T-cell (primary cell): ENCODE results near the gene GJB4. TPM values are rescaled to one million over a fixed set of nuclear protein-coding genes. Genes with fewer than 3 reads are reported as not detected.
"Not testable (repeated sequence)": the region's sequence is repeated elsewhere in the genome, so short reads cannot be mapped to it uniquely, and the experiment has no call there.

ENCODE experiments used
- ATAC-seq, 4 experiments: fragments of 200-7000 bp in 3 of 4; fragments of 150-1000 bp in 1 of 4; cut with Tn5 transposase; replicated peaks in 1 of 4; 1 replicate in 3 of 4; 2 replicates in 1 of 4; pipeline ENCODE4 v1.10.0; 2021; ENCODE audit warnings: moderate library complexity in 3 of 4, mild to moderate bottlenecking in 2 of 4, moderate number of reproducible peaks in 1 of 4
- CTCF ChIA-PET, 2 donors: fragments of 300-600 bp; sonication (Branson Sonifier 250); formaldehyde crosslinking; loops; one replicate each; lab custom pipeline; 2022; ENCODE audit warnings: antibody characterized with exemption in 2 of 2; lab: Charles Lee
- POLR2A ChIA-PET, 2 donors: fragments of 300-600 bp; sonication (Branson Sonifier 250); formaldehyde crosslinking; loops; one replicate each; lab custom pipeline; 2022; ENCODE audit warnings: antibody characterized with exemption in 2 of 2; lab: Charles Lee
- DNase-seq, 35 experiments: peaks; one replicate each; pipeline versions ENCODE4 v3.0.0 to v3.0.0-alpha.2; 2013 to 2023
- H3K27ac ChIP-seq: one replicate; pipeline ENCODE4 v1.5.1; 2013; ENCODE audit warnings: low read length
- H3K27me3 ChIP-seq, 2 experiments: replicated peaks in 1 of 2; 1 replicate in 1 of 2; 2 replicates in 1 of 2; pipeline versions ENCODE4 v1.6.1 to v1.7.0; 2013; ENCODE audit warnings: low read length in 1 of 2, mixed read lengths in 1 of 2; ENCODE audit not compliant: control insufficient read depth in 2 of 2, insufficient read depth in 2 of 2; ENCODE audit errors: extremely low read depth in 1 of 2
- H3K36me3 ChIP-seq, 2 donors: 1 replicate in 1 of 2; 2 replicates in 1 of 2; pipeline versions ENCODE4 v1.6.1 to v1.7.0; 2013; ENCODE audit warnings: low read length in 1 of 2; ENCODE audit not compliant: control insufficient read depth in 2 of 2, insufficient read depth in 1 of 2; ENCODE audit errors: extremely low read depth in 1 of 2
- H3K4me1 ChIP-seq, 2 experiments: 1 replicate in 1 of 2; 2 replicates in 1 of 2; pipeline versions ENCODE4 v1.6.1 to v1.7.0; 2013; ENCODE audit warnings: low read length in 2 of 2, mixed read lengths in 1 of 2; ENCODE audit not compliant: insufficient read depth in 2 of 2, control insufficient read depth in 1 of 2; ENCODE audit errors: extremely low read depth in 1 of 2
- H3K4me3 ChIP-seq, 2 donors: 1 replicate in 1 of 2; 2 replicates in 1 of 2; pipeline versions ENCODE4 v1.5.1 to v1.7.0; 2013; ENCODE audit warnings: mild to moderate bottlenecking in 2 of 2, low read length in 1 of 2, moderate library complexity in 1 of 2; ENCODE audit not compliant: control insufficient read depth in 1 of 2; ENCODE audit errors: extremely low read depth in 1 of 2
- H3K9me3 ChIP-seq: 2 replicates; pipeline ENCODE4 v1.7.0; 2013
- H3K27ac Mint-ChIP-seq, 2 donors: one replicate each; pipeline ENCODE4 v1.8.0; 2020 to 2021; ENCODE audit warnings: mild to moderate bottlenecking in 2 of 2, mixed read lengths in 2 of 2
- H3K27me3 Mint-ChIP-seq, 2 donors: one replicate each; pipeline ENCODE4 v1.8.0; 2021 to 2022; ENCODE audit warnings: mixed read lengths in 2 of 2
- H3K36me3 Mint-ChIP-seq: one replicate; pipeline ENCODE4 v1.8.0; 2021; ENCODE audit warnings: mixed read lengths
- H3K4me1 Mint-ChIP-seq, 3 donors: one replicate each; pipeline ENCODE4 v1.8.0; 2020 to 2022; ENCODE audit warnings: mixed read lengths in 3 of 3, mild to moderate bottlenecking in 1 of 3
- H3K4me3 Mint-ChIP-seq, 3 donors: one replicate each; pipeline ENCODE4 v1.8.0; 2020 to 2022; ENCODE audit warnings: mild to moderate bottlenecking in 3 of 3, mixed read lengths in 3 of 3, moderate library complexity in 3 of 3
- H3K9me3 Mint-ChIP-seq, 3 donors: one replicate each; pipeline ENCODE4 v1.8.0; 2020 to 2022; ENCODE audit warnings: mixed read lengths in 3 of 3
- WGBS: methylation state at CpG from one replicate; pipeline ENCODE4 v1.1.5; 2013; ENCODE audit warnings: missing lambda C conversion rate; ENCODE audit not compliant: insufficient coverage; 5-methylcytosine and 5-hydroxymethylcytosine counted together
- total RNA-seq, 35 experiments: library from RNA in 6 of 35; stranded (reverse) in 6 of 35; fragments of 120-200 nt in 1 of 35; gene quantifications; one replicate each; pipeline versions ENCODE4 v1.2.1 to v1.2.4 and lab custom pipeline; 2013 to 2026

GJB4 gene
- total RNA-seq, 5 donors from 2014 or later (not counting 1 experiment from before 2014, with no cell fraction given), result not detected

DNA sequence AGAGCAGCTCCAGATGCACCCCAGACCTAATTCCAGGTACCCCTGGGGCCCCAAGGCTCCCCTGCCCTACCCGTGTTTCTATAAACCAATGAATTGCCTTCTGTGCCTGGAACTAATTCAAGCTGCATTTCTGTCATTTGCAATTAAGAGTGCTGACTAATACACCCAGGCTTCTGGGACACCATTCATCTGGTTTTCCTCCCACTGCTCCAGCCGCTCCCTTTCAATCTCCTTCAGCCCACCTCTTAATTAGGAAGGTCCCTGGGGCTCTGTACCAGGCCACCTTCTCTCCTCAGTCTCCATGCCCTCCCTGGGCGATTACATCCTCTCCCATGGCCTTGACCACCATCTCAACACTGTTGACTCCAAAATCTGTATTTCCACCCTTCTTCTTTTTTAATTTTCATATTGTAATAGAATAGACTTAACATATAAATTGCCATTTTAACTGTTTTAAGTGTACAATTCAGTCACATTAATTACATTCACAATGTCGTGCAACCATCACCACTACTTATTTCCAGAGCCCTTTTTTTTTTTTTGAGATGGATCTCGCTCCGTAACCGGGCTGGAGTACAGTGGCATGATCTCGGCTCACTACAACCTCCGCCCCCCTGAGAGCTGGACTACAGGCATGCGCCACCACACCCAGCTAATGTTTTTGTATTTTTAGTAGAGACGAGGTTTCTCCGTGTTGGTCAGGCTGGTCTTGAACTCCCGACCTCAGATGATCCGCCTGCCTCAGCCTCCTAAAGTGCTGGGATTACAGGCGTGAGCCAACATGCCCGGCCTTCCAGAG is 12.2 kb downstream of the GJB4 start:
- DNase-seq (no peak), ATAC-seq (no peak)
- H3K36me3 ChIP-seq, result no peaks in the 10 kb centered on the region
- Mint-ChIP-seq H3K4me3 (no peak overlapping the region), H3K27ac (no peak overlapping the region), H3K4me1 (no peaks in the 10 kb centered on the region), H3K9me3 (no peaks in the 10 kb centered on the region), H3K36me3 (no peaks in the 10 kb centered on the region), H3K27me3 (peaks cover 0 to 3% of the 10 kb centered on the region in 2 donors)
- no peaks in the 10 kb centered on the region for H3K4me1 ChIP-seq
- H3K4me3 ChIP-seq, result no peak overlapping the region
- POLR2A ChIA-PET, result no interaction called here
- H3K27ac ChIP-seq, result no peak overlapping the region
- WGBS, result 76% methylated on average over 7 of the region's 16 CpGs
- CTCF ChIA-PET, result no interaction called here
- peaks cover 0 to 19% of the 10 kb centered on the region in 2 experiments for H3K27me3 ChIP-seq
- no peaks in the 10 kb centered on the region for H3K9me3 ChIP-seq

DNA sequence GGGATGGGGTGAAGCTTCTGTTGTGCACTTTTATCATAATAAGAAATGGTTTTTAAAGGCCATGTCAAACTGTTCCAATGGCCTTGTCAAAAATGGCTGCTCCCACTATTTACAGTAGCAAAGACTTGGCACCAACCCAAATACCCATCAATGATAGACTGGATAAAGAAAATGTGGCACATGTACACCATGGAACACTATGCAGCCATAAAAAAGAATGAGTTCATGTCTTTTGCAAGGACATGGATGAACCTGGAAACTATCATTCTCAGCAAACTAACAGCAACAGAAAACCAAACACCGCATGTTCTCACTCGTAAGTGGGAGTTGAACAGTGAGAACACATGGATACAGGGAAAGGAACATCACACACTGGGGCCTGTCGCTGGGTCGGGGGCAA is 13.6 kb downstream of the GJB4 start:
- H3K9me3 Mint-ChIP-seq, POLR2A ChIA-PET, CTCF ChIA-PET, H3K4me3 Mint-ChIP-seq, H3K27ac ChIP-seq, DNase-seq, H3K27ac Mint-ChIP-seq, H3K4me1 ChIP-seq, H3K36me3 Mint-ChIP-seq, H3K4me1 Mint-ChIP-seq, ATAC-seq, H3K4me3 ChIP-seq, H3K9me3 ChIP-seq, H3K36me3 ChIP-seq: not testable (repeated sequence)
- peaks cover 4 to 12% of the 10 kb centered on the region in 2 donors for H3K27me3 Mint-ChIP-seq
- peaks cover 0 to 28% of the 10 kb centered on the region in 2 experiments for H3K27me3 ChIP-seq
- no CpG with 5 or more reads among the region's 4 CpGs for WGBS

DNA sequence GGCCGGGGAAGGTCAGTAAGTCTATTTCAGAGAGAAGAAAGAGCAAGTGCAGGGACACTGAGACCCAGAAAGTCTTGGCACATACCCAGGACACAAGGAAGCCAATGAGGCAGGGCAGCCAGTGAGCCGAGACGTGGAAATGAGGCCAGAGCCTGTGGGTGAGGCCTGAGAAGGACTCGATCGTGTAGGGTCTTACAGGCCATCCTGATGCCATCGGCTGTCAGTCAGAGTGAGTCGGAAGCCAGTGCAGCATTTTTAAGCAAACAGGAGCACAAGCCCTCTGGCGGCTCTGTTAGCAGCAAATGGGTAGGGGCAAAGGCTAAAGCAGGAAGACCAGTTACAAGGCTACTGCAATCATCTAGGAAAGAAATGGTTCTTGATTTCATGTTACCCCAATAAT is 15.4 kb downstream of the GJB4 start:
- no peaks in the 10 kb centered on the region for H3K4me1 ChIP-seq
- DNase-seq (no peak), ATAC-seq (no peak)
- Mint-ChIP-seq H3K36me3 (no peaks in the 10 kb centered on the region), H3K27ac (no peak overlapping the region), H3K9me3 (no peaks in the 10 kb centered on the region), H3K4me3 (no peak overlapping the region), H3K27me3 (peaks cover 17 to 30% of the 10 kb centered on the region in 2 donors), H3K4me1 (no peaks in the 10 kb centered on the region)
- ChIA-PET POLR2A (no interaction called here), CTCF (no interaction called here)
- WGBS, result 91% methylated on average over 7 of the region's 8 CpGs
- H3K4me3 ChIP-seq, result no peak overlapping the region
- H3K27me3 ChIP-seq, result peaks cover 0 to 37% of the 10 kb centered on the region in 2 experiments
- H3K36me3 ChIP-seq, result no peaks in the 10 kb centered on the region
- no peaks in the 10 kb centered on the region for H3K9me3 ChIP-seq
- H3K27ac ChIP-seq, result no peak overlapping the region

DNA sequence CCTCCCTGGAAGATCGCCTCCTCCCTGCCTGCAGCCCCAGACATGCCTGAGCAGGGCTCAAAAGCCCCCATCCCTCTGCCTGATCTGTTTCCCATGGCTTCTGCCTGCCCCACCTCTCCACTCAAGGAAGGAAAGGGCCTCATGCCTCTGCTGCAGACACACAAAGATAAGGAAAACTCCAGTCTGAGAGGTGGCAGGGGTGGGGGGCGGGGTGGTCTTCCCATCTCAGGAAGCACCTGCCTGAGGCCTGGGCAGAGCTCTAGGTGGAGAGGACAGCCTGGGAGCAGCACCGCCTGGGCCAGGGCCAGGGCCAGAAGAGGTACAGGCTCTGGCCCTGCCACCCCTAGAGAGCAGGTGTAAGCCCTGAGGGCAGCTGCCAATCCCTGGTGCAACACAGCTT is 17.4 kb downstream of the GJB4 start:
- no peak overlapping the region for H3K27ac Mint-ChIP-seq
- no peak overlapping the region for H3K4me3 ChIP-seq
- peaks cover 4 to 47% of the 10 kb centered on the region in 2 experiments for H3K27me3 ChIP-seq
- H3K4me1 Mint-ChIP-seq, result no peaks in the 10 kb centered on the region
- H3K27ac ChIP-seq, result no peak overlapping the region
- ChIA-PET CTCF (no interaction called here), POLR2A (no interaction called here)
- no peak for ATAC-seq
- no peaks in the 10 kb centered on the region for H3K36me3 ChIP-seq
- H3K4me3 Mint-ChIP-seq, result no peak overlapping the region
- DNase-seq, result no peak
- no peaks in the 10 kb centered on the region for H3K36me3 Mint-ChIP-seq
- no peaks in the 10 kb centered on the region for H3K9me3 ChIP-seq
- peaks cover 0 to 6% of the 10 kb centered on the region in 2 experiments for H3K4me1 ChIP-seq
- no peaks in the 10 kb centered on the region for H3K9me3 Mint-ChIP-seq
- WGBS, result 35% methylated on average over 3 of the region's 3 CpGs
- H3K27me3 Mint-ChIP-seq, result peaks cover 27 to 35% of the 10 kb centered on the region in 2 donors

GRCh38 chr1:34777519-34778321 is 18.2 kb downstream of the GJB4 start:
- H3K9me3 Mint-ChIP-seq, result no peaks in the 10 kb centered on the region
- no peaks in the 10 kb centered on the region for H3K36me3 Mint-ChIP-seq
- ATAC-seq (no peak), DNase-seq (no peak)
- no peak overlapping the region for H3K27ac Mint-ChIP-seq
- H3K27me3 ChIP-seq, result peaks cover 7 to 55% of the 10 kb centered on the region in 2 experiments
- H3K4me1 Mint-ChIP-seq, result peaks cover 0 to 3% (median 2%) of the 10 kb centered on the region in 3 donors
- ChIA-PET POLR2A (no interaction called here), CTCF (no interaction called here)
- H3K4me3 ChIP-seq, result no peak overlapping the region
- no peak overlapping the region for H3K4me3 Mint-ChIP-seq
- H3K27ac ChIP-seq, result no peak overlapping the region
- H3K36me3 ChIP-seq, result no peaks in the 10 kb centered on the region
- no peaks in the 10 kb centered on the region for H3K9me3 ChIP-seq
- WGBS, result 41% methylated on average over 8 of the region's 10 CpGs
- peaks cover 0 to 9% of the 10 kb centered on the region in 2 experiments for H3K4me1 ChIP-seq
- peaks cover 35 to 38% of the 10 kb centered on the region in 2 donors for H3K27me3 Mint-ChIP-seq

GRCh38 chr1:34778381-34778780 is 18.8 kb downstream of the GJB4 start:
- CTCF ChIA-PET, result no interaction called here
- 53% methylated on average over 2 of the region's 6 CpGs for WGBS
- POLR2A ChIA-PET, result no interaction called here

More at GRCh38 chr1:34778381-34778780, 18.8 kb downstream of the GJB4 start:
- peaks cover 7 to 61% of the 10 kb centered on the region in 2 experiments for H3K27me3 ChIP-seq
- H3K4me3 Mint-ChIP-seq, result no peak overlapping the region
- no peak overlapping the region for H3K27ac ChIP-seq
- H3K27me3 Mint-ChIP-seq, result peaks cover 42 to 45% of the 10 kb centered on the region in 2 donors
- H3K4me3 ChIP-seq, result no peak overlapping the region
- DNase-seq, result no peak
- H3K27ac Mint-ChIP-seq, result no peak overlapping the region
- ATAC-seq, result no peak
- peaks cover 0 to 3% (median 2%) of the 10 kb centered on the region in 3 donors for H3K4me1 Mint-ChIP-seq
- no peaks in the 10 kb centered on the region for H3K9me3 Mint-ChIP-seq
- peaks cover 0 to 9% of the 10 kb centered on the region in 2 experiments for H3K4me1 ChIP-seq
- H3K36me3 ChIP-seq, result no peaks in the 10 kb centered on the region
- H3K9me3 ChIP-seq, result no peaks in the 10 kb centered on the region
- no peaks in the 10 kb centered on the region for H3K36me3 Mint-ChIP-seq
